Mesendoderm (in vitro differentiated cells): ENCODE results near the gene KAZN.
A peak's percentile ranks its signal among the peaks of the same experiment; 100 is the strongest.

ENCODE experiments used
- DNase-seq: peaks from one replicate; pipeline ENCODE4 v3.0.0; 2013
- H2AK5ac ChIP-seq: 2 replicates; pipeline ENCODE4 v1.6.1; 2013; ENCODE audit warnings: low read length, inconsistent platforms
- H2BK120ac ChIP-seq: 2 replicates; pipeline ENCODE4 v1.6.1; 2013; ENCODE audit warnings: low read depth, mild to moderate bottlenecking, low read length, moderate library complexity, mixed read lengths
- H2BK15ac ChIP-seq: replicated peaks from 2 replicates; pipeline ENCODE4 v1.6.1; 2013; ENCODE audit warnings: low read depth, mild to moderate bottlenecking, moderate library complexity
- H2BK5ac ChIP-seq: 2 replicates; pipeline ENCODE4 v1.6.1; 2013; ENCODE audit warnings: low read length, inconsistent platforms
- H3K18ac ChIP-seq: 2 replicates; pipeline ENCODE4 v1.6.1; 2013; ENCODE audit warnings: mild to moderate bottlenecking, low read length, mixed read lengths
- H3K23ac ChIP-seq: one replicate; pipeline ENCODE4 v1.6.1; 2013; ENCODE audit warnings: low read length
- H3K27ac ChIP-seq: 2 replicates; pipeline ENCODE4 v1.5.1; 2013; ENCODE audit warnings: low read depth, mild to moderate bottlenecking, inconsistent platforms, low read length, moderate library complexity
- H3K27me3 ChIP-seq: 2 replicates; pipeline ENCODE4 v1.6.1; 2013; ENCODE audit warnings: low read length, control low read depth, mild to moderate bottlenecking, inconsistent platforms; ENCODE audit not compliant: insufficient read depth, poor library complexity
- H3K36me3 ChIP-seq: 2 replicates; pipeline ENCODE4 v1.6.1; 2013; ENCODE audit warnings: low read length, inconsistent platforms; ENCODE audit not compliant: control insufficient read depth, insufficient read depth
- H3K4ac ChIP-seq: one replicate; pipeline ENCODE4 v1.6.1; 2013; ENCODE audit warnings: low read depth, mild to moderate bottlenecking, low read length, moderate library complexity
- H3K4me1 ChIP-seq: 2 replicates; pipeline ENCODE4 v1.6.1; 2013; ENCODE audit warnings: low read depth, low read length, inconsistent platforms; ENCODE audit not compliant: control insufficient read depth
- H3K4me2 ChIP-seq: 2 replicates; pipeline ENCODE4 v1.6.1; 2013; ENCODE audit warnings: low read length
- H3K4me3 ChIP-seq: 2 replicates; pipeline ENCODE4 v1.5.1; 2013; ENCODE audit warnings: mild to moderate bottlenecking, low read length
- H3K56ac ChIP-seq: one replicate; pipeline ENCODE4 v1.6.1; 2013; ENCODE audit warnings: low read length
- H3K79me1 ChIP-seq: 2 replicates; pipeline ENCODE4 v1.6.1; 2013; ENCODE audit warnings: low read length, inconsistent platforms
- H3K79me2 ChIP-seq: 2 replicates; pipeline ENCODE4 v1.6.1; 2013; ENCODE audit warnings: mild to moderate bottlenecking, low read length; ENCODE audit not compliant: control insufficient read depth, insufficient read depth
- H3K9ac ChIP-seq: 2 replicates; pipeline ENCODE4 v1.6.1; 2013; ENCODE audit warnings: low read length, inconsistent platforms
- H4K5ac ChIP-seq: one replicate; pipeline ENCODE4 v1.6.1; 2013; ENCODE audit warnings: low read length
- H4K8ac ChIP-seq: one replicate; pipeline ENCODE4 v1.6.1; 2013; ENCODE audit warnings: low read depth, mild to moderate bottlenecking, control low read depth, low read length, moderate library complexity
- WGBS: extraction: QIAGEN DNeasy Blood & Tissue Kit; methylation state at CpG from one replicate; pipeline ENCODE4 v1.1.7; 2013; ENCODE audit warnings: low lambda C conversion rate, missing lambda C conversion rate; ENCODE audit not compliant: insufficient coverage; ENCODE audit errors: extremely low coverage; 5-methylcytosine and 5-hydroxymethylcytosine counted together

The KAZN gene

GRCh38 chr1:14624941-14625340, 26.5 kb downstream of the KAZN start:
- no peak overlapping the region for H4K8ac ChIP-seq
- no peak overlapping the region for H3K4ac ChIP-seq
- H4K5ac ChIP-seq: no peak overlapping the region
- WGBS: no CpG with 5 or more reads among the region's 7 CpGs
- no peak overlapping the region for H3K9ac ChIP-seq
- no peaks in the 10 kb centered on the region for H3K27me3 ChIP-seq
- H3K56ac ChIP-seq: no peak overlapping the region
- peaks cover 21% of the 10 kb centered on the region for H3K79me2 ChIP-seq
- no peak overlapping the region for H3K4me2 ChIP-seq
- H3K79me1 ChIP-seq: peaks cover 23% of the 10 kb centered on the region
- H3K4me3 ChIP-seq: no peak overlapping the region
- no peak overlapping the region for H2AK5ac ChIP-seq
- no peak overlapping the region for H3K23ac ChIP-seq
- no peak for DNase-seq
- H2BK5ac ChIP-seq: no peak overlapping the region
- no peak overlapping the region for H2BK120ac ChIP-seq
- no peak overlapping the region for H3K18ac ChIP-seq
- peaks cover 13% of the 10 kb centered on the region for H3K4me1 ChIP-seq
- H3K36me3 ChIP-seq: no peaks in the 10 kb centered on the region
- no peak overlapping the region for H2BK15ac ChIP-seq
- H3K27ac ChIP-seq: no peak overlapping the region

GRCh38 chr1:14625572-14625971, 27.1 kb downstream of the KAZN start:
- DNase-seq: no peak
- no peaks in the 10 kb centered on the region for H3K27me3 ChIP-seq
- H2BK5ac ChIP-seq: no peak overlapping the region
- H3K27ac ChIP-seq: no peak overlapping the region
- H2AK5ac ChIP-seq: no peak overlapping the region
- no peaks in the 10 kb centered on the region for H3K36me3 ChIP-seq
- H3K18ac ChIP-seq: peak overlapping the region; percentile 94
- no CpG with 5 or more reads among the region's 11 CpGs for WGBS
- peaks cover 22% of the 10 kb centered on the region for H3K79me2 ChIP-seq
- peak overlapping the region; percentile 76 for H2BK120ac ChIP-seq
- no peak overlapping the region for H2BK15ac ChIP-seq
- no peak overlapping the region for H3K4me3 ChIP-seq
- no peak overlapping the region for H4K5ac ChIP-seq
- peaks cover 23% of the 10 kb centered on the region for H3K79me1 ChIP-seq
- H3K56ac ChIP-seq: peak overlapping the region; percentile 6
- H3K4me1 ChIP-seq: peaks cover 13% of the 10 kb centered on the region
- H3K9ac ChIP-seq: no peak overlapping the region
- no peak overlapping the region for H3K4ac ChIP-seq
- H3K4me2 ChIP-seq: no peak overlapping the region
- no peak overlapping the region for H3K23ac ChIP-seq
- H4K8ac ChIP-seq: no peak overlapping the region

GRCh38 chr1:14625996-14626395, 27.5 kb downstream of the KAZN start:
- no peak overlapping the region for H3K9ac ChIP-seq
- no peak overlapping the region for H3K4me2 ChIP-seq
- H2BK120ac ChIP-seq: peak overlapping the region; percentile 76
- peak overlapping the region; percentile 69 for H3K56ac ChIP-seq
- H3K27ac ChIP-seq: peak overlapping the region; percentile 86
- peak overlapping the region; percentile 94 for H3K18ac ChIP-seq
- H2BK5ac ChIP-seq: no peak overlapping the region
- H3K79me1 ChIP-seq: peaks cover 21% of the 10 kb centered on the region
- WGBS: no CpG with 5 or more reads among the region's 5 CpGs
- H3K79me2 ChIP-seq: peaks cover 20% of the 10 kb centered on the region
- no peak for DNase-seq
- H3K27me3 ChIP-seq: no peaks in the 10 kb centered on the region
- no peak overlapping the region for H3K4ac ChIP-seq
- H3K4me3 ChIP-seq: no peak overlapping the region
- no peak overlapping the region for H4K8ac ChIP-seq
- H2AK5ac ChIP-seq: peak overlapping the region; percentile 49
- peaks cover 13% of the 10 kb centered on the region for H3K4me1 ChIP-seq
- H3K36me3 ChIP-seq: no peaks in the 10 kb centered on the region
- peak overlapping the region; percentile 9 for H3K23ac ChIP-seq
- H2BK15ac ChIP-seq: no peak overlapping the region
- H4K5ac ChIP-seq: no peak overlapping the region

GRCh38 chr1:14626869-14627607, 28.6 kb downstream of the KAZN start:
- H4K5ac ChIP-seq: peak overlapping the region; percentile 59
- H3K27ac ChIP-seq: peak overlapping the region; percentile 86
- peak overlapping the region; percentile 86 for H3K4ac ChIP-seq

GRCh38 chr1:14627608-14628489, 29.4 kb downstream of the KAZN start:
- Histone ChIP-seq H3K79me2 (peaks cover 21% of the 10 kb centered on the region), H3K4me3 (no peak overlapping the region), H3K9ac (peak overlapping the region; percentile 38), H3K23ac (no peak overlapping the region), H2BK15ac (no peak overlapping the region), H2AK5ac (peak overlapping the region; percentile 97), H4K8ac (no peak overlapping the region), H2BK5ac (peak overlapping the region; percentile 95), H3K4ac (peak overlapping the region; percentile 94), H3K18ac (peak overlapping the region; percentile 46), H3K4me1 (peaks cover 13% of the 10 kb centered on the region), H3K27me3 (no peaks in the 10 kb centered on the region), H2BK120ac (peak overlapping the region; percentile 75), H3K36me3 (no peaks in the 10 kb centered on the region), H3K27ac (peak overlapping the region; percentile 79), H4K5ac (no peak overlapping the region), H3K79me1 (peaks cover 23% of the 10 kb centered on the region), H3K56ac (peak overlapping the region; percentile 66), H3K4me2 (no peak overlapping the region)
- DNase-seq: no peak
- WGBS: no CpG with 5 or more reads among the region's 17 CpGs

More at GRCh38 chr1:14626869-14627607, 28.6 kb downstream of the KAZN start:
- WGBS: no CpG with 5 or more reads among the region's 11 CpGs
- Histone ChIP-seq H3K79me2 (peaks cover 21% of the 10 kb centered on the region), H3K4me3 (no peak overlapping the region), H2BK5ac (peak overlapping the region; percentile 94), H3K56ac (peak overlapping the region; percentile 69), H2BK120ac (peak overlapping the region; percentile 86), H3K27me3 (no peaks in the 10 kb centered on the region), H4K8ac (no peak overlapping the region), H3K36me3 (no peaks in the 10 kb centered on the region), H3K23ac (no peak overlapping the region), H3K9ac (peak overlapping the region; percentile 25), H2AK5ac (peak overlapping the region; percentile 49), H3K79me1 (peaks cover 24% of the 10 kb centered on the region), H3K4me2 (no peak overlapping the region), H3K18ac (peak overlapping the region; percentile 89), H2BK15ac (no peak overlapping the region), H3K4me1 (peaks cover 13% of the 10 kb centered on the region)
- peak; percentile 99 for DNase-seq
